NOMO-1 treated with dmso at 0.1 percent for 144 hours (cell line): ENCODE data around the gene NDUFS7.
"Not testable (repeated sequence)": the region's sequence is repeated elsewhere in the genome, so short reads cannot be mapped to it uniquely, and the experiment has no call there.

ENCODE experiments used
- DNase-seq: peaks from one replicate; lab custom pipeline; 2025; ENCODE audit not compliant: unreplicated experiment; lab: John Stamatoyannopoulos, UW

The NDUFS7 gene

DNA sequence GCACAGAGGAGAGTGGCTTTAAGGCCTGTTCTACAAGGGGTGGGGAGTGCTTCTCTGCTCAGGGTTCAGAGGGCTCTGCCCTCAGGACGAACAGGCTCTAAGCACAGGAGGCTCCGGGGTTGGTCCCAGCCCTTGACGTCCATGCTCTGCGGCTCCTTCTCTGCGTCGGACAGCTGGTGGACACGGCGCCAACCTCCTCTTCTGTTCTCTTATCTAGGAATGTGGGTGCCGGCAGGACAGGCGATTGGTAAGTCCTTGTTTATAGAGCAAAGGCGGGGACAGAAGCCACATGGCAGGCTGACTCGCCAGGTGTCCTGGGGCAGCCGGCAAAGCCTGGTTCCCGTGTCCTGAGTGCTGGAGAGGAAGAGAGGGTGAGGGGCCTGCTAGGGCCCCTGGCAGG is 46.0 kb downstream of the NDUFS7 start:
- no peak for DNase-seq

DNA sequence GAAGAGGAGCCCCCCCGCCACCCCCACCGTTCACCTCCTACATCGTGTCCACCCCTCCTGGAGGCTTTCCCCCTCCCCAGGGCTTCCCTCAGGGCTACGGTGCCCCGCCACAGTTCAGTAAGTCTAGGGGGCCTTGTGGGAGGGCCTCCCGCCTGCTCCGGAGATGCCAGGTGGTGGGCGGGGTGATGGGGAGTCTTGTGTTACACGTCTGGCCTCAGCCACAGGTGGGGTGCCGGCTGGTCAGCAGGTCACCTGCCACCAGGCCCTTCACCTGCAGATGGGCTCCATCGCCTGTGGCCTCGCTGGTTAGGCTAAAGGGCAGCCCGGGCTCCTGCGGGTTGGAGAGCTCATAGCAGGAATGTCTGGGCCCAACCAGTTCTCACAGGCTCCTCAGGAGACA is 46.5 kb downstream of the NDUFS7 start:
- no peak for DNase-seq

DNA sequence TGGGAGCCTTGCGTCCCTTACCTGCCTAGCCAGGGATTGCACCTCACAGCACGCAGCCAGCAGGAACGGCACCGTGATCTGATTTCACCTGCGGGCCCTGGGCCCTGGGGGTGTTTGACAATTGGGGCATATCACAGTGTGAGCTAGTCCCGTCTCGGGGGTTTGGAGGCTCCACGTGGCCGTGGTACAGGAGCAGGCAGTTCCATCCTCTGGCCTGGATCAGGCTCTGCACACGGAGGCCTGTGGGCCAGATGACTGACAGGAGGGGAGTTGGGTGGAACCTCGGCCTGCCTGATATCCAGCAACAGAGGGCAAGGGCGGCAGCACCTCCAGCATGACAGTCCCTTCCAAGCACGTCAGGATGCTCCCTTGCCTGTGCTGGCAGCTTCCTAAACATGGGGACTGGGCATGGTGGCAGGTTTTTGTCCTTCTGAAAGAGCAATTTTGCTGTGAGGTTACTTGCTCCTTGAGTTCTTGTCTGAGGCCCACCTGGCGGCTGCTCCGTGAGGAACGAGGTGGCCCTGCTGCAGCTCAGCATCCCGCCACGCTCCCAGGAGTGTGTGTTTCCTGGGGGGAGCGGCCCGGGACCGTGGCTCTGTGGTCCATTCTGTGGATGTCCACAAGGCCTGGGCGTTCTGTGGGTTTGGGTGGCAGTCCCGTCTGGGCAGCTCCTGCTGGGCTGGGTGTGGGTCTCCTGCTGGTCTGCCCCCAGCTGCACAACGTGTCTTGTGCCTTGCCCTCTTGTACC is 48.2 kb downstream of the NDUFS7 start:
- no peak for DNase-seq

DNA sequence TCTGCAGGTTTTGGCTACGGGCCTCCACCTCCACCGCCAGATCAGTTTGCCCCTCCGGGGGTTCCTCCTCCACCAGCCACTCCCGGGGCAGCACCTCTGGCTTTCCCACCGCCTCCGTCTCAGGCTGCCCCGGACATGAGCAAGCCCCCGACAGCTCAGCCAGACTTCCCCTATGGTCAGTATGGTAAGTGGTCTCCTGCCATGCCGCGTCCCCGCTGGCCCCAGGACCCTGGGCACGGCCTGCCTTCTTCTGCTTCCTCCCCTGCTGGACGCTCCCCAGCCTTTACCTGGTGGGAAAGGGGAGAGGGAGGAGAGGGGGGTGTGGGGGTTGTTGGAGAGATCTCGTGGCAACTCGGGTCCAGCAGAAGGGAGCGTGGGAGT is 48.8 kb downstream of the NDUFS7 start:
- no peak for DNase-seq

GRCh38 chr19:1433119-1434039 is 49.7 kb downstream of the NDUFS7 start:
- DNase-seq = no peak

DNA sequence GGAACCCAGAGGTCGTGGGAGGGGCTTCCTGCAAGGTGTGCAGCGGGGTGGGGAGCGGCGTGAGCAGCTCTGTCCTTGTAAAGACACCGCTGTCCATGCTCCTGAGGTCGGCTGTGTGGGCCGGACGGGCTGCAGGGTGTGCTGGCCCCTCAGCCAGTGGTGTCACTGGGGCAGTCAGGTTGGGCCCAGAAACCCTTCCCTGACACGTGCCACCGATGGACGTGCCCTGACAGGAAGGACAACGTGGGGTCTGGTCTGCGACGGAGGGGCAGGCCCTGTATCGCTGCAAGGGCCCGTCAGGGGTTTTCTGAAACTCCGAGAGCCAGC is 50.3 kb downstream of the NDUFS7 start:
- DNase-seq = no peak

GRCh38 chr19:1434577-1435060 is 50.9 kb downstream of the NDUFS7 start:
- no peak for DNase-seq

- DNase-seq = no peak
Measured at GRCh38 chr19:1435378-1435989, 51.8 kb downstream of the NDUFS7 start.

DNA sequence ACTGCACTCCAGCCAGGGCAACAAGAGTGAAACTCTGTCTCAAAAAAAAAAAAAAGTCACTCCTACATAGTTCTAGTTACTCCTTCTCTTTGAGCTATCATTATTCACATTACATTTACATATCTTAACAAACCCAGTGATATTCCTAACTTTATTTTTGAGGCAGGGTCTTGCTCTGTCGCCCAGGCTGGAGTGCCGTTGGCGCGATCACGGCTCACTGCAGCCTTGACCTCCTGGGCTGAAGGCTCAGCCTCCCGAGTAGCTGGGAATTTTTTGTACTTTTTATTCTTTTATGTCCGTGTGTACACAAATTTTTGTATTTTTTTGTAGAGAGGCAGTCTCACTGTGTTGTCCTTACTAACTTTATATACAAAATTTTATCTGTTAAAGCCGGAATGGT is 53.9 kb downstream of the NDUFS7 start:
- no peak for DNase-seq

DNA sequence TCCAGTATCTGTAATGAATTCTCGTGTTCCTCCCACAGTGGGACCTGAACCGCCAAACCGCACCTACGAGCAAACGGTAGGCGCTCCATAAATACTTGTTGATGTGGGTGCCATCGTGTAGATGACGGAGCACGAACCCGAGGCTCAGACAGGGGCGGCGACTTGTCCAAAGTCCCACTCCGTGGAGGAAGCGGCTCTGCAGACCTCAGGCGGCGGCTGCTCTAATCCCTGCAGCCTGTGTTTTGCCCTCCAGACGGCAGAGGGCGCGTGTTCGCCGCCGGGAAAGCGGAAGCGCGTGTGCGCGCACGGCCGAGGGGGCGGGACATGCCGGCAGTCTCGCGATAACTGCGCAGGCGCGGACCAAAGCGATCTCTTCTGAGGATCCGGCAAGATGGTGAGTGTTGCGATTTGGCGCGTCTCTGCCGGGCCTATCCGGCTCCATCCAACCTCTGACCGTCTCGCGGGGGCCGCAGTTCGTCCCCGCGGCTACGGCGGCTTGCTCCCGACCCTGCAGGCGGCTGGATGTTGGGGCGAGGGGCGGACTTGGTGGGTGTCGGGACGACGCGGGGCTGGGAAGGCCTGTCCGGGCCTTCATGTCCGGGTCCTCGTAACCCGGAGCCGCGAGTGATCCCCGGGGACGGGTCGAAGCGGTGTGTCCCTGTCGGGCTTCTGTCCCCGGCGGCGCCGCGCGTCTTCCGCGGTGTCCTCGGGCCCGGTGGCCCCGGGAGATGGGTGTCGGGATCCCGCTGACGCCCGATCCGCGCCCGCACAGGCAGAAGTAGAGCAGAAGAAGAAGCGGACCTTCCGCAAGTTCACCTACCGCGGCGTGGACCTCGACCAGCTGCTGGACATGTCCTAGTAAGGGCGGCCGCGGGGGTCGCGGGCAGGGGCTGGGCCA is 54.6 kb downstream of the NDUFS7 start, which contains the start of gene RPS15:
RPS15 (plus strand) TSS at position 362 of the 898 bp plus-strand sequence; CDS start at position 392, 30 bp downstream.
- DNase-seq = peak; percentile 88

DNA sequence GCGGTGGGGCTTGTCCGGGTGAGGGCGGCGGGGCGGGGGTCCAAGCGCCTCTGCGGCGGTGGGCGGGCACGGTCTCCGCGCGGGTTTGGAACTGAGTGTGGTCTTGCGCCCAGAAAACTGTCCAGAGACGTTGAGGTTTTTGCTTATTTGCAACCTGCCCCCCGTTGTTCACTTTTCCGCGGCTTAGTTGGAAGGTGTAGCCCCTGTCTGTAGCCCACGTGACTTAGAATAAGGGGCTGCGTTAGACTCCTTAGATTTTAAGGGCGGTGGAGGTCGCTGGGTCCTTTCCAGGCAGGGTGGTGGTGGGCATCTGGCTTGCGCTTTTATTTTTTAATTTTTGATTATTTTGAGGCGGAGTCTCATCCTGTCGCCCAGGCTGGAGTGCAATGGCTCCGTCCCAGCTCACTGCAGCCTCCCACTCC is 55.2 kb downstream of the NDUFS7 start:
- DNase-seq = no peak

GRCh38 chr19:1439525-1440417 is 56.1 kb downstream of the NDUFS7 start:
- DNase-seq = not testable (repeated sequence)

- no peak for DNase-seq
Measured at GRCh38 chr19:1440418-1440801, 56.7 kb downstream of the NDUFS7 start.

DNA sequence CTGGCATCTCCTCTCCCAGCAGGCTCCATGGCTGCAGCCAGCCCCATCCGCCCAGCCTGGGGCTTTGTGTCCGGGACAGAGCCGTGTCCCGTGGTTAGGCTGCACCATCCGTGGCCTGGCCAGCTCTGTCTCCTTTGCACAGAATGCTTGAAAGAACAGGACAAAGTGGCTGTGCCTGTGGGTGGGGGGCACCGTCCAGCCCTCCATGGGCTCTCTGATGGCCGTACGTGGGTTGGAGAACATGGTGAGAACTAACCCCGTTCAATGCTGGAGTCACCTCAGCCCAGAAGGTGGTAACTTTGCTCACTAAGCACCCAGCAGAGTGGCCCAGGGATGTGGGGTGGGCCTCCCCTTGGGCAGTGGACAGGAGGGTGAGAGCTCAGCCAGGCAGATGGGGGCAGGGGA is 57.3 kb downstream of the NDUFS7 start:
- no peak for DNase-seq

DNA sequence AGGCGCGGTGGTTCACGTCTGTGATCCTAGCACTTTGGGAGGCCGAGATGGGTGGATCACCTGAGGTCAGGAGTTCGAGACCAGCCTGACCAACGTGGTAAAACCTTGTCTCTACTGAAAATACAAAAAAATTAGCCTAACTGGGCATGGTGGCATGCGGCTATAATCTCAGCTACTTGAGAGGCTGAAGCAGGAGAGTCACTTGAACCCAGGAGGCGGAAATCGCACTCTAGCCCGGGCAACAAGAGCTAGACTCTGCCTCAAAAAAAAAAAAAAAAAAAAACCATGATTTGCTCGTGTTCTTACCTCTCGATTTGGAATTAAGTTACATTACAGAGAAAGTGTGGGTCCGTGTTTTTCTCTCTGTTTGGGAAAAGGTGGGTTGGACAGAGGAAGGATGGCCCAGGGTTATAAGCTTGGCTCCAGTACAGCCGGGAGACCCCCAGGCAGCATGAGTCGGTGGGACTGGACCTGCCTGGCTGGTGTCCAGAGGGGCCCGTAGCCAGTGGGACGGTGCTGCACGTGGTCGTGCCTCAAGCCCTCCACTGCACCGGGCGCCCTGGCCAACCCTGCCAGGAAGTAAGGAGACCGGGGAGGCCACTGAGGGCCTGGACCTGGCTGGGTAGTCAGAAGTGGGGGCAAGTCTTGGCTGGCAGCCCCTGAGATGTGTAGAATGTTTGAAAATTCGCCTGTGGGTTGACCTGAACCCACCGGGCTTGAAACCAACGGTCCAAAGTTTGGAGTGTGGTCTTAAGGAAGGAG is 58.2 kb downstream of the NDUFS7 start:
- DNase-seq = no peak
